Esophagus squamous epithelium (tissue), 5 donors: ENCODE results near the gene WFIKKN1. TPM values are rescaled to one million over a fixed set of nuclear protein-coding genes. Genes with fewer than 3 reads are reported as not detected.

Source experiments
- DNase-seq: peaks from one replicate; lab custom pipeline; 2025; lab: John Stamatoyannopoulos, UW
- H3K27ac ChIP-seq, 4 donors: fragments of 200-600 bp; sonication (generic); one replicate each; pipeline ENCODE4 v1.5.1; 2016 to 2019; ENCODE audit warnings: mild to moderate bottlenecking in 1 of 4
- H3K27me3 ChIP-seq, 4 donors: fragments of 200-600 bp; sonication (generic); 1 replicate in 3 of 4; 2 replicates in 1 of 4; pipeline versions ENCODE4 v1.5.1 to v1.6.0; 2017 to 2021; ENCODE audit warnings: antibody characterized with exemption in 1 of 4
- H3K36me3 ChIP-seq, 3 donors: fragments of 200-600 bp; sonication (generic); one replicate each; pipeline ENCODE4 v1.5.1; 2016 to 2019
- H3K4me1 ChIP-seq, 3 donors: fragments of 200-600 bp; sonication (generic); one replicate each; pipeline ENCODE4 v1.5.1; 2017 to 2019
- H3K4me3 ChIP-seq, 4 donors: fragments of 200-600 bp; sonication (generic); 1 replicate in 3 of 4; 2 replicates in 1 of 4; pipeline ENCODE4 v1.5.1; 2016 to 2019; ENCODE audit warnings: mild to moderate bottlenecking in 2 of 4, moderate library complexity in 1 of 4
- H3K9me3 ChIP-seq, 3 donors: fragments of 200-600 bp; sonication (generic); one replicate each; pipeline ENCODE4 v1.5.1; 2016 to 2019
- POLR2A ChIP-seq, 4 donors: fragments of 450-650 bp; IDR thresholded peaks; one replicate each; pipeline ENCODE4 v1.6.1; 2017; ENCODE audit warnings: antibody characterized with exemption in 4 of 4, mild to moderate bottlenecking in 4 of 4, moderate library complexity in 3 of 4
- WGBS, 2 donors: methylation state at CpG; one replicate each; pipeline ENCODE4 v1.1.5; 2018; 5-methylcytosine and 5-hydroxymethylcytosine counted together
- intact Hi-C: fragments of 100-400 bp; cut with DNase I; formaldehyde crosslinking; loops from one replicate; pipeline ENCODE4 v1.15.0; 2022
- total RNA-seq, 4 donors: library from RNA; depleted of rRNA; stranded (reverse); fragments of >200 nt; gene quantifications; one replicate each; pipeline ENCODE4 v1.1.0, GENCODE V29; 2016
- TF ChIP-seq, protein P1 (sequence below), 6 experiments: fragments of 450-650 bp in 4 of 6; fragments of 200-600 bp in 2 of 6; sonication (generic) in 2 of 6; IDR thresholded peaks; one replicate each; pipeline ENCODE4 v1.5.1; 2016 to 2019; ENCODE audit warnings: antibody characterized with exemption in 6 of 6, mild to moderate bottlenecking in 4 of 6, moderate library complexity in 4 of 6
- donor health status: DM: yes; HTN: yes; CAD: no.

WFIKKN1 gene
- total RNA-seq, 4 donors from 2014 or later = under 0.01 to 1.8 (median 0.29) TPM

DNA sequence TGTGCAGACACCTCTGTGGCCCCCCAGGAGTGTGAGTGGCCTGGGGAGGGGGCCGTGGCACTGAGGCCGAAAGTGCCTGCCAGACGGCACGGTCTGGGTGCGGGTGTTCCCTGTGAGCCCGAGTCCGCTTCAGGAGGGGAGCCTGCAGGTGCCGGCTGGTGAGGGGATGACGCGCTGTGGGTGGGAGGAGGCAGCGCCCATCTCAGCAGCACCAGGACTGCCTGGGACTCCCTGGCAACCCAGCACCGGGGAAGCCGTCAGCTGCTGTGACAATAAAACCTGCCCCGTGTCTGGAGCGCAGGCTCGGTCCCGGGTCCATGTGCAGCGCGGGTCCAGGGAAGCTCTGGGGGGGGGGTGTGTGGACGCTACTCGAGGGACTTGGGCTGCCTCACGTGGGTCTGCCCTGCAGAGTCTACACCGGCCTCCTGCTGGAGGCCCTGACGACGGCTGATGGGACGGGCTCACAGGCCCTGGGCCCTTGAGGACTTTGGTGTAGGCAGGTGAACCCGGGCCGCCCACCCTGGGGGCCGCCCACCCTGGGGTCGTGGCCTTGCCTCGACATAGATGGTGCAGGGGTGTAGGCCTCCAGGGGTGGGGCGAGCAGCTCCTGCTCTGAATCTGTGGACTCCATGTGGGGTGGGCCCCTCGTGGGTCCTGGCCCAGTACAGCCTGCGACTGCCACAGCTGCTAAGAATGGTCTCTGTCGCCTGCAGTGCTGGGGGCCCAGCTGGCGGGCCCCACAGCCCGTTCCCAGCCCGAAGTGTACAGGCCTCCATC is 46.8 kb upstream of the WFIKKN1 start:
- Histone ChIP-seq H3K27me3 (peaks cover 0 to 6% (median 0%) of the 10 kb centered on the region in 4 donors), H3K36me3 (peaks cover 0 to 9% (median 0%) of the 10 kb centered on the region in 3 donors), H3K9me3 (no peaks in the 10 kb centered on the region), H3K4me1 (peaks cover 21 to 49% (median 22%) of the 10 kb centered on the region in 3 donors), H3K27ac (no peak overlapping the region), H3K4me3 (no peak overlapping the region)
- DNase-seq = no peak
- intact Hi-C loops = loop anchor here (10.0 kb wide), 1 partner anchor 81 kb away; the partner anchor contains the start of gene RHOT2
- 41 to 72% methylated on average over 3 to 12 of the region's 38 CpGs for WGBS, 2 donors
- TF ChIP-seq POLR2A (IDR thresholded peaks at IDR 0.05) = no peak
- TF ChIP-seq, protein P1, sequence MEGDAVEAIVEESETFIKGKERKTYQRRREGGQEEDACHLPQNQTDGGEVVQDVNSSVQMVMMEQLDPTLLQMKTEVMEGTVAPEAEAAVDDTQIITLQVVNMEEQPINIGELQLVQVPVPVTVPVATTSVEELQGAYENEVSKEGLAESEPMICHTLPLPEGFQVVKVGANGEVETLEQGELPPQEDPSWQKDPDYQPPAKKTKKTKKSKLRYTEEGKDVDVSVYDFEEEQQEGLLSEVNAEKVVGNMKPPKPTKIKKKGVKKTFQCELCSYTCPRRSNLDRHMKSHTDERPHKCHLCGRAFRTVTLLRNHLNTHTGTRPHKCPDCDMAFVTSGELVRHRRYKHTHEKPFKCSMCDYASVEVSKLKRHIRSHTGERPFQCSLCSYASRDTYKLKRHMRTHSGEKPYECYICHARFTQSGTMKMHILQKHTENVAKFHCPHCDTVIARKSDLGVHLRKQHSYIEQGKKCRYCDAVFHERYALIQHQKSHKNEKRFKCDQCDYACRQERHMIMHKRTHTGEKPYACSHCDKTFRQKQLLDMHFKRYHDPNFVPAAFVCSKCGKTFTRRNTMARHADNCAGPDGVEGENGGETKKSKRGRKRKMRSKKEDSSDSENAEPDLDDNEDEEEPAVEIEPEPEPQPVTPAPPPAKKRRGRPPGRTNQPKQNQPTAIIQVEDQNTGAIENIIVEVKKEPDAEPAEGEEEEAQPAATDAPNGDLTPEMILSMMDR (IDR thresholded peaks at IDR 0.05) = no peak

DNA sequence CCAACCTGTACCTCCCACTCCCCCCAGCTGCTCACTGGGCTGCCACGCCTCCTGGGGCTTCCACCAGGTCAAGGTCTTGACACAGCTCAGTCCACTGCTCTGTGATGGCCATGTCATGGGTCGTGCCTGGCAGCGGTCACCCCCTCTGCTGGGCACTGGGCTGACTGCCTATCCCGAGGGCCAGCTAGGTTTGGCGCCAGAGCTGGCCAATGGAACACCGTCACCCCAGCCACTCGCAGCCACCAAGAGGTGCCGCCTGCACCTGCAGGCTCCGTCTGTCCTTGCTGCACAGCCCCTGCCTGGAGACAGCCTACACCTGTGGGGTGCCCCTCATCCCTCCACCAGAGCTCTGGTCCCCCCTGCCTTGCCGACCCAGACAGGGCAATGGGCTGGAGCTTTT is 45.4 kb upstream of the WFIKKN1 start:
- H3K27ac ChIP-seq = no peak overlapping the region
- peaks cover 0 to 6% (median 0%) of the 10 kb centered on the region in 3 donors for H3K36me3 ChIP-seq
- DNase-seq = no peak
- intact Hi-C loops = loop anchor here (10.0 kb wide), 1 partner anchor 79 kb away; the partner anchor contains the start of gene RHOT2
- TF ChIP-seq, protein P1 (IDR thresholded peaks at IDR 0.05) = no peak
- TF ChIP-seq POLR2A (IDR thresholded peaks at IDR 0.05) = no peak
- H3K4me3 ChIP-seq = no peak overlapping the region
- H3K4me1 ChIP-seq = peaks cover 21 to 46% (median 24%) of the 10 kb centered on the region in 3 donors
- H3K27me3 ChIP-seq = peaks cover 0 to 6% (median 0%) of the 10 kb centered on the region in 4 donors
- 10% methylated on average over 6 of the region's 10 CpGs; no CpG with 5 or more reads in 1 of the 2 donors for WGBS, 2 donors
- H3K9me3 ChIP-seq = no peaks in the 10 kb centered on the region

DNA sequence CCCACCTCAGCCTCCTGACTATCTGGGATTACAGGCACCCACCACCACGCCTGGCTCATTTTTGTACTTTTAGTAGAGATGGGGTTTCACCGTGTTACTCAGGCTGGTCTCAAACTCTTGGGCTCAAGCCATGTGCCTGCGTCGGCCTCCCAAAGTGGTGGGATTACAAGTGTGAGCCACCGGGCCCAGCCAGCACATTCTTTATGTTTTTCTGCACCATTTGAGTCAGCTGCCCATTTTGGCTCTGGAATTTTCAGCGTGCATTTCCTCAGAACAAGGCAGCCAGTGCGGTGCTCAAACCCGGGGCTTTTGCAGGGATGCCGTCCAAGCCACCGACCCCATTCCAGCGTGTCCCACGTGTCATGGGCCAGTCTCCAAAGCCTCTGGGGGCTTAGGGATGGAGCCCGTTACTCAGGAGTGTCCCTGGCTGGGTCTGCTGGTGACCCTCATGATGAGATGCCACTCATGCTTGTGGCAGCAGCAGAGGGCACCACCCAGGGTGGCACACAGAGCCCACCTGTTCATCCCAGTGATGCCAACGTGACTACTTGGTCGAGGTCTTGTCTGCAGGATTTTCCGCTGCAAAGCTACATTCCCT is 44.6 kb upstream of the WFIKKN1 start:
- intact Hi-C loops = loop anchor here (10.0 kb wide), 1 partner anchor 79 kb away; the partner anchor contains the start of gene RHOT2
- peaks cover 28 to 54% (median 30%) of the 10 kb centered on the region in 3 donors for H3K4me1 ChIP-seq
- no peaks in the 10 kb centered on the region for H3K36me3 ChIP-seq
- 25 to 32% methylated on average over 7 to 11 of the region's 16 CpGs for WGBS, 2 donors
- no peak for TF ChIP-seq POLR2A (IDR thresholded peaks at IDR 0.05)
- TF ChIP-seq, protein P1 (IDR thresholded peaks at IDR 0.05) = no peak
- H3K9me3 ChIP-seq = no peaks in the 10 kb centered on the region
- H3K4me3 ChIP-seq = no peak overlapping the region
- DNase-seq = no peak
- H3K27me3 ChIP-seq = peaks cover 0 to 6% (median 0%) of the 10 kb centered on the region in 4 donors
- H3K27ac ChIP-seq = no peak overlapping the region

DNA sequence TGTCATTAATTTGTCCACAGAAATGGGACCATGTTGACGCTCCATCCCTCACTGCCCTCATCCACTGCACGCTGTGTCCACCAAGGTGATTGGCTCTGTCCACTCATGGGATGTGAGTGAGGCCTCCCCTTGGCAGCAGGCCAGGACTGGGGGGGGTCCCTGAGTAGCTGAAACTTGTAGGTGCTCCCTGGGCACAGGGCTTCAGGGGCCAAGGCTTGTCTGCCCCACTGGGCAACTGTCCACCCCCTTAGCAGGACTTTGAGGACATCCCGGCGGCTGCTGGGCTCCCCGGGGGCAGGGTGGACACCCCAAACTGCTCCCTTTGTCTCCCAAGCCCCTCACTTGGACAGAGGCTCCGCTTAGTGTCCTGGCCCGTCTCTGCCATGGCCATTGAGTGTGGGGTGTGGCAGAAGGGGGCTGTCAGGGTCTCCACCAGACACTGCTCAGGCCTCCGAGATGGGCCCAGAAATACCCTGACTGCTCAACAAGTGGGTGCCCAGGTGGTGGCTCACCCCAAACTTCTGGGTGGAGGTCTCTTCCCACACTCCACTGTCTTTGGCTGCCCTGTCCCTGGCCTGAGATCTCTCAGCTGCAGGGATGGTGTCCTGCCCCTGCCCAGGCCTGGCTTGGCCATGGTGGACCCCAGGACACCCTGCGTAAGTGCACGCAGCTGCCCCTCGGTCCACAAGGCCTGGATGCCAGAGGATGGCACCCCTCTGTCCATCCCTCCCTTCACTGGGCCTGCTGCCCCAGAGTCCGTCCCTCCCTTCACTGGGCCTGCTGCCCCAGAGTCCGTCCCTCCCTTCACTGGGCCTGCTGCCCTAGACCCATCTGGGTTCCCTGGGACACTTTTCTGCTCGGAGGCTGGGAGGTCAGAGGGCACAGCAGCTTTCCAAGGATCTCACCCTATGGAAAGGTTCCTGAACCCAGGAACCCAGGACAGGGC is 43.9 kb upstream of the WFIKKN1 start:
- no peak overlapping the region for H3K4me3 ChIP-seq
- no peaks in the 10 kb centered on the region for H3K36me3 ChIP-seq
- intact Hi-C loops = loop anchor here (10.0 kb wide), 1 partner anchor 78 kb away; the partner anchor contains the start of gene RHOT2
- H3K9me3 ChIP-seq = no peaks in the 10 kb centered on the region
- peaks cover 0 to 6% (median 0%) of the 10 kb centered on the region in 4 donors for H3K27me3 ChIP-seq
- H3K27ac ChIP-seq = peak overlapping the region in 1 of 4 donors; percentile 16
- no peak for DNase-seq
- WGBS, 2 donors = 48 to 83% methylated on average over 2 to 3 of the region's 14 CpGs
- no peak for TF ChIP-seq POLR2A (IDR thresholded peaks at IDR 0.05)
- TF ChIP-seq, protein P1 (IDR thresholded peaks at IDR 0.05) = no peak
- H3K4me1 ChIP-seq = peaks cover 36 to 62% (median 36%) of the 10 kb centered on the region in 3 donors
